ENCODE measurements around the gene CLEC16A. TPM values are rescaled to one million over a fixed set of nuclear protein-coding genes. Genes with fewer than 3 reads are reported as not detected.

The CLEC16A gene
- total RNA-seq, 4 donors from 2014 or later: 20.3 to 25.7 (median 25.1) TPM

GRCh38 chr16:10992797-10993196 lies 48.4 kb downstream of the CLEC16A start:
- Histone ChIP-seq H3K36me3 (peaks cover 0 to 78% (median 14%) of the 10 kb centered on the region in 3 donors), H3K4me3 (no peak overlapping the region), H3K27me3 (no peaks in the 10 kb centered on the region), H3K9me3 (no peaks in the 10 kb centered on the region), H3K27ac (peak overlapping the region in 3 of 4 donors; percentile 32 to 63 (median 57)), H3K4me1 (peaks cover 0 to 27% (median 16%) of the 10 kb centered on the region in 3 donors)
- no peak for TF ChIP-seq POLR2A (IDR thresholded peaks at IDR 0.05)
- no peak for TF ChIP-seq CTCF (IDR thresholded peaks at IDR 0.05)
- intact Hi-C loops (cut with DNase I): no loop called here
- no peak for DNase-seq
- 41 to 56% methylated on average over 5 of the region's 5 CpGs for WGBS, 2 donors

GRCh38 chr16:10993649-10994048 lies 49.3 kb downstream of the CLEC16A start:
- TF ChIP-seq POLR2A (IDR thresholded peaks at IDR 0.05): no peak
- no peak for TF ChIP-seq CTCF (IDR thresholded peaks at IDR 0.05)
- Histone ChIP-seq H3K9me3 (no peaks in the 10 kb centered on the region), H3K36me3 (peaks cover 0 to 78% (median 6%) of the 10 kb centered on the region in 3 donors), H3K27me3 (no peaks in the 10 kb centered on the region), H3K4me1 (peaks cover 0 to 30% (median 16%) of the 10 kb centered on the region in 3 donors), H3K4me3 (no peak overlapping the region), H3K27ac (no peak overlapping the region)
- intact Hi-C loops (cut with DNase I): no loop called here
- WGBS, 2 donors: 86 to 88% methylated on average over 6 of the region's 6 CpGs
- DNase-seq: no peak

GRCh38 chr16:10994571-10994970 lies 50.2 kb downstream of the CLEC16A start:
- Histone ChIP-seq H3K27ac (no peak overlapping the region), H3K9me3 (no peaks in the 10 kb centered on the region), H3K4me3 (no peak overlapping the region), H3K4me1 (peaks cover 0 to 33% (median 16%) of the 10 kb centered on the region in 3 donors), H3K36me3 (peaks cover 0 to 71% (median 3%) of the 10 kb centered on the region in 3 donors), H3K27me3 (no peaks in the 10 kb centered on the region)
- DNase-seq: no peak
- intact Hi-C loops (cut with DNase I): no loop called here
- TF ChIP-seq POLR2A (IDR thresholded peaks at IDR 0.05) (no peak), CTCF (IDR thresholded peaks at IDR 0.05) (no peak)
- 96 to 98% methylated on average over 5 to 6 of the region's 6 CpGs for WGBS, 2 donors

- no peak overlapping the region for H3K4me3 ChIP-seq
- intact Hi-C loops (cut with DNase I): no loop called here
- no peak for TF ChIP-seq POLR2A (IDR thresholded peaks at IDR 0.05)
- no peak for TF ChIP-seq CTCF (IDR thresholded peaks at IDR 0.05)
- no peak for DNase-seq
- 56 to 70% methylated on average over 4 of the region's 5 CpGs for WGBS, 2 donors
- H3K9me3 ChIP-seq: no peaks in the 10 kb centered on the region
- no peaks in the 10 kb centered on the region for H3K27me3 ChIP-seq
- H3K36me3 ChIP-seq: peaks cover 0 to 67% (median 3%) of the 10 kb centered on the region in 3 donors
- peaks cover 0 to 33% (median 16%) of the 10 kb centered on the region in 3 donors for H3K4me1 ChIP-seq
- H3K27ac ChIP-seq: no peak overlapping the region
Observed at GRCh38 chr16:10995565-10995964, 51.2 kb downstream of the CLEC16A start.

- no peak for TF ChIP-seq POLR2A (IDR thresholded peaks at IDR 0.05)
- no peak for TF ChIP-seq CTCF (IDR thresholded peaks at IDR 0.05)
- H3K27ac ChIP-seq: no peak overlapping the region
- no peak overlapping the region for H3K4me3 ChIP-seq
- intact Hi-C loops (cut with DNase I): no loop called here
- DNase-seq: no peak
- peaks cover 0 to 69% (median 3%) of the 10 kb centered on the region in 3 donors for H3K36me3 ChIP-seq
- no peaks in the 10 kb centered on the region for H3K27me3 ChIP-seq
- 87 to 93% methylated on average over 4 of the region's 4 CpGs for WGBS, 2 donors
- H3K9me3 ChIP-seq: no peaks in the 10 kb centered on the region
- H3K4me1 ChIP-seq: peaks cover 0 to 17% (median 8%) of the 10 kb centered on the region in 3 donors
Observed at GRCh38 chr16:10997485-10997884, 53.1 kb downstream of the CLEC16A start.
